IMR-90 (cell line): ENCODE data around the gene CDH23. TPM values are rescaled to one million over a fixed set of nuclear protein-coding genes. Genes with fewer than 3 reads are reported as not detected.

Experiments used
- ATAC-seq: fragments of 200-7000 bp; cut with Tn5 transposase; 2 replicates; pipeline ENCODE4 v1.9.1; 2020; ENCODE audit warnings: low read depth, mild to moderate bottlenecking, moderate library complexity
- BruUV-seq: library from RNA; stranded (reverse); fragments of 400-500 nt; replicated peaks from 2 replicates; lab custom pipeline; 2021; lab: Mats Ljungman, UMichigan
- CTCF ChIA-PET: fragments of 300-600 bp; formaldehyde crosslinking; extraction: SDS; loops from one replicate; lab custom pipeline; 2021; ENCODE audit warnings: antibody characterized with exemption; lab: Yijun Ruan, JAX
- POLR2A ChIA-PET: fragments of 300-600 bp; sonication (Branson Sonifier 250); formaldehyde crosslinking; loops from one replicate; lab custom pipeline; 2022; ENCODE audit warnings: antibody characterized with exemption; ENCODE audit not compliant: unreplicated experiment; lab: Charles Lee
- DNase-seq: peaks from one replicate; pipeline ENCODE4 v3.0.0; 2013
- H2AFZ ChIP-seq: replicated peaks from 2 replicates; pipeline ENCODE3; 2013; ENCODE audit warnings: low read length, mild to moderate bottlenecking; ENCODE audit not compliant: poor library complexity
- H2AK5ac ChIP-seq: 2 replicates; pipeline ENCODE4 v1.6.1; 2013; ENCODE audit warnings: low read depth, low read length, inconsistent platforms
- H2AK9ac ChIP-seq: replicated peaks from 2 replicates; pipeline ENCODE3; 2013; ENCODE audit warnings: mild to moderate bottlenecking, low read depth, low read length, moderate library complexity; ENCODE audit not compliant: poor library complexity
- H2BK120ac ChIP-seq: 2 replicates; pipeline ENCODE4 v1.6.1; 2013; ENCODE audit warnings: low read depth, low read length, inconsistent platforms
- H2BK15ac ChIP-seq: 3 replicates; pipeline ENCODE4 v1.6.1; 2013; ENCODE audit warnings: low read depth, low read length, inconsistent platforms
- H2BK20ac ChIP-seq: 2 replicates; pipeline ENCODE4 v1.6.1; 2013; ENCODE audit warnings: low read depth, mild to moderate bottlenecking, inconsistent platforms, low read length, moderate library complexity
- H2BK5ac ChIP-seq: 2 replicates; pipeline ENCODE4 v1.6.1; 2013; ENCODE audit warnings: mild to moderate bottlenecking, low read depth, low read length, inconsistent platforms; ENCODE audit not compliant: poor library complexity, severe bottlenecking
- H3K14ac ChIP-seq: replicated peaks from 2 replicates; pipeline ENCODE4 v1.6.1; 2013; ENCODE audit warnings: low read depth, low read length, inconsistent platforms
- H3K18ac ChIP-seq: 2 replicates; pipeline ENCODE4 v1.6.1; 2013; ENCODE audit warnings: low read depth, low read length, control low read depth
- H3K23ac ChIP-seq: 2 replicates; pipeline ENCODE4 v1.6.1; 2013; ENCODE audit warnings: low read depth, low read length, inconsistent platforms
- H3K27ac ChIP-seq: 2 replicates; pipeline ENCODE4 v1.5.1; 2013; ENCODE audit warnings: mild to moderate bottlenecking, control low read depth, low read length; ENCODE audit not compliant: insufficient read depth
- H3K27me3 ChIP-seq: 2 replicates; pipeline ENCODE4 v1.6.1; 2013; ENCODE audit warnings: low read length; ENCODE audit not compliant: control insufficient read depth, insufficient read depth
- H3K36me3 ChIP-seq: 2 replicates; pipeline ENCODE4 v1.6.1; 2013; ENCODE audit warnings: low read length, mixed read lengths; ENCODE audit not compliant: control insufficient read depth, insufficient read depth
- H3K4ac ChIP-seq: 2 replicates; pipeline ENCODE4 v1.6.1; 2013; ENCODE audit warnings: low read depth, low read length, inconsistent platforms
- H3K4me1 ChIP-seq: 2 replicates; pipeline ENCODE4 v1.6.1; 2013; ENCODE audit warnings: low read length, mixed read lengths; ENCODE audit not compliant: control insufficient read depth, insufficient read depth
- H3K4me2 ChIP-seq: 2 replicates; pipeline ENCODE4 v1.6.1; 2013; ENCODE audit warnings: low read depth, mild to moderate bottlenecking, control low read depth, low read length, moderate library complexity
- H3K4me3 ChIP-seq: 2 replicates; pipeline ENCODE4 v1.5.1; 2013; ENCODE audit warnings: low read depth, mild to moderate bottlenecking, control low read depth, low read length, moderate library complexity; ENCODE audit not compliant: insufficient read depth
- H3K56ac ChIP-seq: 2 replicates; pipeline ENCODE4 v1.6.1; 2013; ENCODE audit warnings: low read length, inconsistent platforms; ENCODE audit not compliant: insufficient read depth; ENCODE audit errors: extremely low read depth
- H3K79me1 ChIP-seq, 2 experiments: 2 replicates each; pipeline ENCODE4 v1.6.1; 2013; ENCODE audit warnings: low read length in 2 of 2, inconsistent platforms in 1 of 2, low read depth in 1 of 2
- H3K9ac ChIP-seq: 2 replicates; pipeline ENCODE4 v1.6.1; 2013; ENCODE audit warnings: low read depth, low read length, control low read depth
- H3K9me1 ChIP-seq: 2 replicates; pipeline ENCODE4 v1.6.1; 2013; ENCODE audit warnings: low read length, inconsistent platforms; ENCODE audit not compliant: insufficient read depth
- H3K9me3 ChIP-seq: 2 replicates; pipeline ENCODE4 v1.6.1; 2013; ENCODE audit warnings: low read length; ENCODE audit not compliant: control insufficient read depth, insufficient read depth
- H4K20me1 ChIP-seq: 2 replicates; pipeline ENCODE4 v1.6.1; 2013; ENCODE audit warnings: low read length, inconsistent platforms; ENCODE audit not compliant: insufficient read depth
- H4K5ac ChIP-seq: 2 replicates; pipeline ENCODE4 v1.6.1; 2013; ENCODE audit warnings: mild to moderate bottlenecking, low read depth, low read length, control low read depth
- H4K8ac ChIP-seq, 2 experiments: 2 replicates each; pipeline ENCODE4 v1.6.1; 2013; ENCODE audit warnings: low read depth in 2 of 2, low read length in 2 of 2, control low read depth in 1 of 2, inconsistent platforms in 1 of 2
- H4K91ac ChIP-seq: 2 replicates; pipeline ENCODE4 v1.6.1; 2013; ENCODE audit warnings: low read depth, low read length, inconsistent platforms; ENCODE audit not compliant: insufficient read depth
- BHLHE40 ChIP-seq: fragments of 150-350 bp; IDR thresholded peaks from 2 replicates; pipeline ENCODE4 v1.6.1; 2016; ENCODE audit warnings: mild to moderate bottlenecking, low read depth, low read length
- MAFK ChIP-seq: IDR thresholded peaks from 2 replicates; pipeline ENCODE4 v1.6.1; 2012; ENCODE audit warnings: low read depth, low read length, improper control_type of control experiment
- POLR2A ChIP-seq: IDR thresholded peaks from 2 replicates; pipeline ENCODE4 v1.6.1; 2012; ENCODE audit warnings: mild to moderate bottlenecking, low read depth, low read length
- RAD21 ChIP-seq: IDR thresholded peaks from 2 replicates; pipeline ENCODE4 v1.6.1; 2012; ENCODE audit warnings: low read length, improper control_type of control experiment
- SMC3 ChIP-seq: fragments of 150-350 bp; IDR thresholded peaks from 2 replicates; pipeline ENCODE4 v1.6.1; 2016; ENCODE audit warnings: low read depth, mild to moderate bottlenecking, antibody characterized with exemption, low read length, moderate library complexity
- WGBS, 2 experiments: methylation state at CpG; one replicate each; pipeline versions ENCODE4 v1.1.5 to v1.1.7; 2013; ENCODE audit warnings: missing lambda C conversion rate in 2 of 2; ENCODE audit not compliant: insufficient read length in 1 of 2; ENCODE audit errors: extremely low coverage in 2 of 2; 5-methylcytosine and 5-hydroxymethylcytosine counted together
- dilution Hi-C: fragments of 300-500 bp; cut with HindIII; formaldehyde crosslinking; loops from one replicate; pipeline ENCODE4 v1.14.3; 2018; ENCODE audit warnings: low sequenced_read_pairs; ENCODE audit not compliant: unreplicated experiment
- in situ Hi-C: fragments of 300-500 bp; cut with MboI; formaldehyde crosslinking; loops from 3 replicates; pipeline ENCODE4 v1.14.3; 2019; ENCODE audit warnings: low sequenced_read_pairs, inconsistent platforms, mixed read lengths
- intact Hi-C: fragments of 100-400 bp; cut with micrococcal nuclease; formaldehyde crosslinking; loops from 2 replicates; pipeline ENCODE4 v1.10.0; 2022
- polyA plus RNA-seq, 3 experiments: library from polyadenylated mRNA; depleted of rRNA; stranded (reverse); fragments of >200 nt; gene quantifications; 2 replicates each; pipeline ENCODE4 v1.2.3, GENCODE V29; 2012; ENCODE audit warnings: low replicate concordance in 1 of 3
- total RNA-seq: library from RNA; depleted of rRNA; stranded (reverse); fragments of >200 nt; gene quantifications from 2 replicates; pipeline ENCODE4 v1.2.3, GENCODE V29; 2012

CDH23 gene
- total and polyA plus RNA-seq, 2 of the 4 experiments (the other 2 are of a cell fraction) = under 0.01 to 0.03 TPM

DNA sequence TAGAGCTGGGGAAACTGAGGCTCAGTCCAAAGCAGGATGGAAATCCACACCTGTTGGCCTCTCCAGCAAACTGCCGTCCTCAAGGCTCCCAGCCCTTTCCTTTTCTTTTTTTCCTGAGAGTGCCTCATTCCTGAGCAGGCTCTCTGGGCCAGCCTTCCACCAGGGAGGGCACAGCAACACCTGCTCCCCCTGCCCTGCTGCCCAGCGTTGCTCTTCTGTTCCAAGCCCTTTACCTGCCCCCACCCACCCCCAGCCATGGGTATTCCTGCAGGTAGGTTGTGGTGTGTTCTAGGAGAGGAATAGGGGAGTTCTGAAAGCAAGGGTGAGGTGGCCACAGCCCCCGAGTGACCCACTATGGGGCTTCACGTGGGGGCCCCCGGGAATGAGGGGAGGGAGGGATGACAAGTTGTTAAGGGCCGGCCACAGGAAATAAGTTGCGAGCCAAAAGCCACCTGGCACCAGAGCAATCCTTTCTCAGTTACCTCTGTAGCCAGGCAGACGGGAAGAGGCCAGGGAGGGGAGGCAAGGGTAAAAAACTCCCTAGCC is 357.3 kb downstream of the CDH23 start:
- H3K4me2 ChIP-seq = no peak overlapping the region
- no peak overlapping the region for H2AK5ac ChIP-seq
- no peak overlapping the region for H2BK120ac ChIP-seq
- no peak overlapping the region for H3K56ac ChIP-seq
- H3K14ac ChIP-seq = no peak overlapping the region
- H3K18ac ChIP-seq = no peak overlapping the region
- dilution Hi-C loops (no loop called here), in situ Hi-C loops (no loop called here), intact Hi-C loops (no loop called here)
- ChIA-PET POLR2A (no interaction called here), CTCF (no interaction called here)
- no peak overlapping the region for H4K91ac ChIP-seq
- no peak for DNase-seq
- no peak overlapping the region for H3K4ac ChIP-seq
- no peaks in the 10 kb centered on the region for H4K20me1 ChIP-seq
- peaks cover 10% of the 10 kb centered on the region; the same call in 1 of the 2 replicates for H3K36me3 ChIP-seq
- H3K4me3 ChIP-seq = no peak overlapping the region
- TF ChIP-seq MAFK (no peak), POLR2A (no peak), SMC3 (no peak), BHLHE40 (no peak), RAD21 (no peak)
- H3K27me3 ChIP-seq = peaks cover 3% of the 10 kb centered on the region
- WGBS, 2 experiments = 49% methylated on average over 3 of the region's 8 CpGs; no CpG with 5 or more reads in 1 of the 2 experiments
- no peak overlapping the region for H3K27ac ChIP-seq
- no peak overlapping the region for H2AK9ac ChIP-seq
- H4K8ac ChIP-seq = no peak overlapping the region
- peaks cover 14% of the 10 kb centered on the region; the same call in 1 of the 2 replicates for H3K9me1 ChIP-seq
- H3K9me3 ChIP-seq = no peaks in the 10 kb centered on the region
- no peak overlapping the region for H2BK15ac ChIP-seq
- peaks cover 10% of the 10 kb centered on the region; the same call in 1 of the 2 replicates for H3K4me1 ChIP-seq
- H2BK20ac ChIP-seq = no peak overlapping the region
- H3K79me1 ChIP-seq = no peaks in the 10 kb centered on the region
- H2BK5ac ChIP-seq = no peak overlapping the region
- BruUV-seq = no TSS peak
- no peak for ATAC-seq
- no peak overlapping the region for H3K9ac ChIP-seq
- no peak overlapping the region for H2AFZ ChIP-seq
- H4K5ac ChIP-seq = no peak overlapping the region
- no peak overlapping the region for H3K23ac ChIP-seq
